Cardiac fibroblast (primary cell): Measurements from ENCODE around the gene GIMAP1.

Experiments
- DNase-seq, 2 donors: peaks; one replicate each; pipeline versions ENCODE4 v3.0.0 to v3.0.0-alpha.2; 2010; ENCODE audit warnings: low read depth in 2 of 2
- H3K4me3 ChIP-seq, 2 donors: replicated peaks in 1 of 2; 1 replicate in 1 of 2; 2 replicates in 1 of 2; pipeline ENCODE4 v1.5.1; 2011; ENCODE audit warnings: low read depth in 2 of 2, low read length in 2 of 2, mild to moderate bottlenecking in 2 of 2, moderate library complexity in 1 of 2
- TF ChIP-seq, protein P1 (sequence below): IDR thresholded peaks from one replicate; pipeline ENCODE4 v1.5.1; 2011; ENCODE audit warnings: low read depth, mild to moderate bottlenecking, low read length, inconsistent platforms

Gene GIMAP1

GRCh38 chr7:150738591-150739001 is 22.2 kb downstream of the GIMAP1 start:
- TF ChIP-seq, protein P1, sequence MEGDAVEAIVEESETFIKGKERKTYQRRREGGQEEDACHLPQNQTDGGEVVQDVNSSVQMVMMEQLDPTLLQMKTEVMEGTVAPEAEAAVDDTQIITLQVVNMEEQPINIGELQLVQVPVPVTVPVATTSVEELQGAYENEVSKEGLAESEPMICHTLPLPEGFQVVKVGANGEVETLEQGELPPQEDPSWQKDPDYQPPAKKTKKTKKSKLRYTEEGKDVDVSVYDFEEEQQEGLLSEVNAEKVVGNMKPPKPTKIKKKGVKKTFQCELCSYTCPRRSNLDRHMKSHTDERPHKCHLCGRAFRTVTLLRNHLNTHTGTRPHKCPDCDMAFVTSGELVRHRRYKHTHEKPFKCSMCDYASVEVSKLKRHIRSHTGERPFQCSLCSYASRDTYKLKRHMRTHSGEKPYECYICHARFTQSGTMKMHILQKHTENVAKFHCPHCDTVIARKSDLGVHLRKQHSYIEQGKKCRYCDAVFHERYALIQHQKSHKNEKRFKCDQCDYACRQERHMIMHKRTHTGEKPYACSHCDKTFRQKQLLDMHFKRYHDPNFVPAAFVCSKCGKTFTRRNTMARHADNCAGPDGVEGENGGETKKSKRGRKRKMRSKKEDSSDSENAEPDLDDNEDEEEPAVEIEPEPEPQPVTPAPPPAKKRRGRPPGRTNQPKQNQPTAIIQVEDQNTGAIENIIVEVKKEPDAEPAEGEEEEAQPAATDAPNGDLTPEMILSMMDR: no peak
- DNase-seq: peak in 1 of 2 donors; percentile 20
- H3K4me3 ChIP-seq: no peak overlapping the region

DNA sequence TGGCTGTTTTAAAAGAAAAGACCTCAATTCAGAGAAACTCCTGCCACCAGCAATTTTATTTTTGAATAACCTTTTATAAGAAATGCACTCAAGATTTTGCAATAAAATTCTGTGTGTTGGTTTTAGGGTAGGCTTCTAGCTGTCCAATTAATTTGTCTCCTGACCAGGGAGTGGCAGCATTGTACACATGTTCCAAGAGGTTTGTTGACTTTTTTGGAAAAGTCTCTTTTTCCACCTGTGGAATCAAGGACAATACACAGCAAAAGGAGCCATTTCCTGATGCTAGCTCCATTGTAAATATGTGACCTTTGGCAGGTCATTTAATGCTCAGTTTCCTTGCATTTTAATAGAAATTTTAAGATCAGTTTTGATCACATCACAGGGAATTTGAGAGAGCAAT is 22.6 kb downstream of the GIMAP1 start:
- no peak overlapping the region for H3K4me3 ChIP-seq
- DNase-seq: no peak
- TF ChIP-seq, protein P1: no peak

GRCh38 chr7:150740053-150740452 is 23.6 kb downstream of the GIMAP1 start:
- no peak overlapping the region for H3K4me3 ChIP-seq

DNA sequence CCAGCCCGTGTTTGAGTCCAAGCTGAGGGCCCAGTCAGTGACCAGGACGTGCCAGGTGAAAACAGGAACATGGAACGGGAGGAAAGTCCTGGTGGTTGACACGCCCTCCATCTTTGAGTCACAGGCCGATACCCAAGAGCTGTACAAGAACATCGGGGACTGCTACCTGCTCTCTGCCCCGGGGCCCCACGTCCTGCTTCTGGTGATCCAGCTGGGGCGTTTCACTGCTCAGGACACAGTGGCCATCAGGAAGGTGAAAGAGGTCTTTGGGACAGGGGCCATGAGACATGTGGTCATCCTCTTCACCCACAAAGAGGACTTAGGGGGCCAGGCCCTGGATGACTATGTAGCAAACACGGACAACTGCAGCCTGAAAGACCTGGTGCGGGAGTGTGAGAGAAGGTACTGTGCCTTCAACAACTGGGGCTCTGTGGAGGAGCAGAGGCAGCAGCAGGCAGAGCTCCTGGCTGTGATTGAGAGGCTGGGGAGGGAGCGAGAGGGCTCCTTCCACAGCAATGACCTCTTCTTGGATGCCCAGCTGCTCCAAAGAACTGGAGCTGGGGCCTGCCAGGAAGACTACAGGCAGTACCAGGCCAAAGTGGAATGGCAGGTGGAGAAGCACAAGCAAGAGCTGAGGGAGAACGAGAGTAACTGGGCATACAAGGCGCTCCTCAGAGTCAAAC is 26.0 kb downstream of the GIMAP1 start:
- TF ChIP-seq, protein P1: no peak
- no peak for DNase-seq
- no peak overlapping the region for H3K4me3 ChIP-seq

More at GRCh38 chr7:150740053-150740452, 23.6 kb downstream of the GIMAP1 start:
- DNase-seq: no peak
- TF ChIP-seq, protein P1: no peak

- TF ChIP-seq, protein P1: no peak
- H3K4me3 ChIP-seq: no peak overlapping the region
- DNase-seq: no peak
Observed at GRCh38 chr7:150744041-150744656, 27.7 kb downstream of the GIMAP1 start.

GRCh38 chr7:150745086-150745485 is 28.7 kb downstream of the GIMAP1 start:
- TF ChIP-seq, protein P1: no peak
- H3K4me3 ChIP-seq: no peak overlapping the region

More at GRCh38 chr7:150745086-150745485, 28.7 kb downstream of the GIMAP1 start:
- DNase-seq: no peak
